HepG2 (cell line): ENCODE measurements around the gene WDR54. TPM values are rescaled to one million over a fixed set of nuclear protein-coding genes. Genes with fewer than 3 reads are reported as not detected.

Experiments used
- NR2F2 ChIP-seq: IDR thresholded peaks from 2 replicates; pipeline ENCODE4 v1.6.1; 2012; ENCODE audit warnings: low read depth, inconsistent platforms, borderline replicate concordance
- RFXANK ChIP-seq: IDR thresholded peaks from 2 replicates; pipeline ENCODE4 v1.6.1; 2016
- UBTF ChIP-seq: sonication (generic); formaldehyde crosslinking; IDR thresholded peaks from 2 replicates; pipeline ENCODE4 v1.4.0; 2020; ENCODE audit warnings: mild to moderate bottlenecking, missing genetic modification reagents
- ZBTB40 ChIP-seq, 2 experiments: fragments of 450-650 bp in 1 of 2; sonication (generic) in 1 of 2; formaldehyde crosslinking in 1 of 2; IDR thresholded peaks; 2 replicates each; pipeline versions ENCODE4 v1.6.1 to v1.8.0; 2016 to 2022; ENCODE audit warnings: antibody characterized with exemption in 1 of 2, mild to moderate bottlenecking in 1 of 2, missing genetic modification reagents in 1 of 2
- ZUFSP ChIP-seq: sonication (generic); formaldehyde crosslinking; IDR thresholded peaks from 2 replicates; pipeline ENCODE4 v1.9.0; 2021; ENCODE audit warnings: missing genetic modification reagents, mild to moderate bottlenecking, borderline replicate concordance
- polyA plus RNA-seq, 8 experiments: library from polyadenylated mRNA; depleted of rRNA in 3 of 8; stranded (reverse) in 7 of 8; unstranded in 1 of 8; fragments of >200 nt; fragmentation: Illumina TruSeq in 4 of 8; extraction: Trizol in 4 of 8; gene quantifications; 2 replicates each; pipeline versions ENCODE4 v1.2.1 to v1.2.3, GENCODE V29; 2011 to 2016; ENCODE audit warnings: low read depth in 4 of 8, missing spikeins in 1 of 8, mixed read lengths in 1 of 8; ENCODE audit not compliant: insufficient read depth in 1 of 8
- total RNA-seq, 5 experiments: library from RNA; depleted of rRNA; stranded (reverse); fragments of >200 nt; fragmentation: Illumina TruSeq; extraction: Trizol; gene quantifications; 2 replicates each; pipeline ENCODE4 v1.2.3, GENCODE V29; 2016; ENCODE audit warnings: low read depth in 1 of 5
- TF ChIP-seq, protein P1 (sequence below): sonication (generic); formaldehyde crosslinking; IDR thresholded peaks from 2 replicates; pipeline ENCODE4 v1.5.0; 2020; ENCODE audit warnings: mild to moderate bottlenecking, missing genetic modification reagents, borderline replicate concordance

The WDR54 gene
- total and polyA plus RNA-seq, 2 of the 13 experiments (the other 11 are each of a cell fraction or from before 2014, with no cell fraction given) = 2.0 to 17.3 TPM

DNA sequence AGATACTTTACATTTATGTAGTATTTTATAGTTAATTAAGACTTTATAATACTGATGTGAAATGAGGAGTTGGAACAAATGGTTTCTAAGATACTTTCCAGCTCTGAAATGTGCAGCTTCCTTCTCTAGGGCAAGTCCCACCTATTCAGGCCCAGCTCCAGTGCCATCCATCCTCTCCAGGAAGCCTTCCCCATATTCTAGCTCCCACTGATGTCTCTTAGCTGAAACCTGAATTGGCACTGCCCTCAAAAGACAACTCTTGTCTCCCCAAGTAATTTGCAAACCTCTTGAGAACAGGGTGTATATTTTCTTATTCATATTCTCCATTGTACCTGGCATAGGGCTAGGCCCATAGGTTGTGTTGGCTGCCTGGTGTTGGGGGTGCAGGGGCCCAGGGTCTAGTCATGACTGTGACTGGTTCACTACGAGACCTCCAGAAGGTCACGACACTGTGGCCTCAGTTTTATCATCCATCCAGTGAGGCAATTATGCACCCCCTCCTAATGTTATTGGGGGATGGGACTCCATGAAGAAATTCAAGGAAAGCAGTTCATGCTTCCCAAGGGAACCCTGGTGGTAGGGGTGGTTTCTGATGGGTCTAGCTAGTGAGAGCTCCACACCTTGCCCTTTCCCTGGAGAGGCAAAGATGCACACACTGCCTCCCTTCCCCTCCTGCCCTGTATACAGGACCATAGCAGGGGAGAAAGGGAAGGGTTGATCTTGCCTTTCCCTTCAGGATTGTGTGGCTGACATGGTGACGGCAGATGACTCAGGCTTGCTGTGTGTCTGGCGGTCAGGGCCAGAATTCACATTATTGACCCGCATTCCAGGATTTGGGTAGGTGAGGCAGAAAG, 2.8 kb downstream of the WDR54 start (continued):
- TF ChIP-seq, protein P1, sequence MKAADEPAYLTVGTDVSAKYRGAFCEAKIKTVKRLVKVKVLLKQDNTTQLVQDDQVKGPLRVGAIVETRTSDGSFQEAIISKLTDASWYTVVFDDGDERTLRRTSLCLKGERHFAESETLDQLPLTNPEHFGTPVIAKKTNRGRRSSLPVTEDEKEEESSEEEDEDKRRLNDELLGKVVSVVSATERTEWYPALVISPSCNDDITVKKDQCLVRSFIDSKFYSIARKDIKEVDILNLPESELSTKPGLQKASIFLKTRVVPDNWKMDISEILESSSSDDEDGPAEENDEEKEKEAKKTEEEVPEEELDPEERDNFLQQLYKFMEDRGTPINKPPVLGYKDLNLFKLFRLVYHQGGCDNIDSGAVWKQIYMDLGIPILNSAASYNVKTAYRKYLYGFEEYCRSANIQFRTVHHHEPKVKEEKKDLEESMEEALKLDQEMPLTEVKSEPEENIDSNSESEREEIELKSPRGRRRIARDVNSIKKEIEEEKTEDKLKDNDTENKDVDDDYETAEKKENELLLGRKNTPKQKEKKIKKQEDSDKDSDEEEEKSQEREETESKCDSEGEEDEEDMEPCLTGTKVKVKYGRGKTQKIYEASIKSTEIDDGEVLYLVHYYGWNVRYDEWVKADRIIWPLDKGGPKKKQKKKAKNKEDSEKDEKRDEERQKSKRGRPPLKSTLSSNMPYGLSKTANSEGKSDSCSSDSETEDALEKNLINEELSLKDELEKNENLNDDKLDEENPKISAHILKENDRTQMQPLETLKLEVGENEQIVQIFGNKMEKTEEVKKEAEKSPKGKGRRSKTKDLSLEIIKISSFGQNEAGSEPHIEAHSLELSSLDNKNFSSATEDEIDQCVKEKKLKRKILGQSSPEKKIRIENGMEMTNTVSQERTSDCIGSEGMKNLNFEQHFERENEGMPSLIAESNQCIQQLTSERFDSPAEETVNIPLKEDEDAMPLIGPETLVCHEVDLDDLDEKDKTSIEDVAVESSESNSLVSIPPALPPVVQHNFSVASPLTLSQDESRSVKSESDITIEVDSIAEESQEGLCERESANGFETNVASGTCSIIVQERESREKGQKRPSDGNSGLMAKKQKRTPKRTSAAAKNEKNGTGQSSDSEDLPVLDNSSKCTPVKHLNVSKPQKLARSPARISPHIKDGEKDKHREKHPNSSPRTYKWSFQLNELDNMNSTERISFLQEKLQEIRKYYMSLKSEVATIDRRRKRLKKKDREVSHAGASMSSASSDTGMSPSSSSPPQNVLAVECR = peak; percentile 49
- TF ChIP-seq RFXANK (CRISPR knock-in tag) (no peak), ZBTB40 (IDR thresholded peaks at IDR 0.05) (no peak), ZBTB40 (CRISPR knock-in tag; IDR thresholded peaks at IDR 0.05) (no peak), ZUFSP (CRISPR knock-in tag) (no peak), UBTF (CRISPR knock-in tag) (0 out of 2 replicates have a peak, but pooled peaks have one; percentile 30), NR2F2 (peak; percentile 26)
